DMS53 treated with DMSO at 0.1 percent for 48 hours (cell line): Measurements from ENCODE around the gene CPNE7.

ENCODE experiments used
- DNase-seq: peaks from one replicate; lab custom pipeline; 2025; ENCODE audit not compliant: unreplicated experiment; lab: John Stamatoyannopoulos, UW

The CPNE7 gene

DNA sequence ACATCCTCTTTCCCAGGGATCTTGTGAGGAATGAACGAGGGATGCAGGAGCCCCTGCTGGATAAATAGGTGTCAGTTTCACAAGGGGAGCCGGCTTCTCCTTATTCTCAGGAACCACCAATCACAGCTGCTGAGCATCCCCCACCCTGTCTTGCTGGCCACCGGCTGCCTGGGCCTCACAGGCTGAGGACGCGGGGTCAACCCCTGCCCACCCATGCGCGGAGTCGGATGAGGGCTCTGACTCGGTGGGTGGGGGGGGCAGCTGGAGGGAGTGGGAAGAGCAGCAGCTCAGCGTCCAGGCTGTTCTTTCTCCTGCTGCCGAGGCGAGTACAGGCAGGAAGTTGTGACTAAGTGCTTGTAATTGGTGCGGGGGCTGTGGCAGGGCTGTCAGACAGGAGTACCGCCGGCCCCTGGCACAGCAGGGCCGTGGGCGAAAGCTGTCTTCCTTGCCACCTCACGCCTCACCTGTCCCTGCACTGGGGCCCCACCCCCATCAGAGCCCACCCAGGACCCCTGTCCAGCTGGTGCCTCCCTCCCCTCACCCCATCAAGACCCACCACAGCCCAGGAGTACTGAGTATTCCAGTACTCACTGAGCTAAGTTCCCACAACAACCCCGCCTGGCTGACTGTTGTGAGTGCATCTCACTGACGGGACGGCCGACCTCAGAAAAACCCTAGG, 26.9 kb downstream of the CPNE7 start:
- no peak for DNase-seq

GRCh38 chr16:89602952-89603590, 27.5 kb downstream of the CPNE7 start:
- DNase-seq = no peak

GRCh38 chr16:89604764-89605163, 29.2 kb downstream of the CPNE7 start:
- DNase-seq = no peak

DNA sequence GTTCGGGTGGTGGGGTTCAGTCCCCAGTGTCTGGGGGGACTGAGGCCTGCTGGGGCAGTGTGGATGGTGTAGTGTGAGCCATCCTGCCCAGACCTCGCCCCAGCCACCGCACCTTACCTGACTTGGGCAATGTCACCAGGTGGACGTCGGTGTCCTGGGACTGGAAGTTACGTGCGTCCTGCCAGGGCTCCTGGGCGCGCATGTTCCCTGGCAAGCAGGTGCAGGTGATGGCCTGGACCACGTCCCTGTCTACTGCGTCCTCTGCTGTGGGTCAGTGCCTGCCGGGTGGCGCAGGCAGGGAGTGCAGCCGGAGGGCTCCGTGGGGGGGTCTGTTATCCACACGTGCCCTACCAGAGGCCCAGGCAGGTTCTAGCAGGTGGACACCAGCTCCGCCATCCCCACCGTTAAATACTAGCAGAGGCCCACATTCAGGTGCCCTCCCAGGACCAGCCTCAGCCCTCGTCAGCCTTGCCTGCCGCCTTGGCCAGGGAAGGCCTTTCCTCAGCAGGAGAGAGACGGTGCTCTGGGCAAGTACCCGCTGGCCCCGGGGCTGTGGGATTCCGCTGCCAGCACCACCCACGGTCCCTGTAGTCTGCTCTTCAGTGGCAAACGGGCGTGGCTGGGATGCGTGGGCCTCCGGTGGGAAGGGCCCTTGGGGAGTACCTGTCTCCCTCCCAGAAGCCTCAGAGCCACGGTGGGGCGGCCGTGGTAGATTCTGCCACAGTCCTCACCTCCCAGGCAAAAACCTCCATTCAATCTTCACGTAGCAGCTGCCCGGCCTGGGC, 29.8 kb downstream of the CPNE7 start:
- DNase-seq = no peak

GRCh38 chr16:89606006-89606405, 30.4 kb downstream of the CPNE7 start:
- DNase-seq = no peak

- DNase-seq = no peak
These were observed 31.9 kb downstream of the CPNE7 start for GRCh38 chr16:89607453-89607852.

GRCh38 chr16:89607937-89608740, 32.6 kb downstream of the CPNE7 start:
- no peak for DNase-seq

DNA sequence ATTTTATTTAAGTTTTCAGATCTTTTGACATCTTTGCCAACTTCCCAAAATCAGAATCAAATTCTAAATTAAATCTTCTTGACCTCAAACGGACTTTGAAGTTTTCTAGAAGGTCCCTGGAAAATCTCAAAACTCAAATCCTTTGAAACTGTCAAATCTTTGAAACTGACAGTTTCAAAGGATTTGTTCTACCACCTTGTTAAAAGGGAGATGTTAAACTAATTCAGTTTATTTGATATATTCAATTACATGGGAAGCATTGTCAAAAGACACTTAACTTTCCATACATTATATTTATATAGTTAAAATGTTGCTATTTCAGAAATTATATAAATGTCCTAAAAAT, 34.5 kb downstream of the CPNE7 start:
- DNase-seq = no peak

GRCh38 chr16:89612415-89613166, 37.0 kb downstream of the CPNE7 start:
- no peak for DNase-seq

GRCh38 chr16:89613231-89613953, 37.8 kb downstream of the CPNE7 start, which contains the start of gene DPEP1:
DPEP1 (plus strand) TSS chr16:89613642; CDS start chr16:89630411, 16,769 bp downstream.
- no peak for DNase-seq

DNA sequence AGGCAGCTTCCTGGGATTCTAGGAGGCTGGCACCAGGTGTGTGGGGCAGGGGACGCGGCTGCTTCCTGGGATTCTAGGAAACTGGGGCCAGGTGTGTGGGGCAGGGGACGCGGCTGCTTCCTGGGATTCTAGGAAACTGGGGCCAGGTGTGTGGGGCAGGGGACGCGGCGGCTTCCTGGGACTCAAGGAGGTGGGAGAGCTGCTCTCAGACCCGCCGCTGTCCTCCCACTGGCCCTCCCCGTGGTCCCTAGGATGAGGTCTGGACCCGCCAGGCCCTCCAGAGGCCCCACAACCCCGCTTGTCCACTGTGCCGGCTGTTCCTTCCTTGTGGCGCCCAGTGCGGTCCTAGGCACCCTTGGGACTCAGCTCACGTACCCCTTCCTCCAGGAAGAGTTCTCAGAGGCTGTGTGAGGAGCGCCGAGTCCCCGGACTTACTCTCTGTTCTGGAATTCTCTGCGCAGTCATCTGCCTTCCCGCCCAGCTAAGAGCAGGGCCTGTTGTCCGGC, 38.4 kb downstream of the CPNE7 start:
- DNase-seq = no peak

DNA sequence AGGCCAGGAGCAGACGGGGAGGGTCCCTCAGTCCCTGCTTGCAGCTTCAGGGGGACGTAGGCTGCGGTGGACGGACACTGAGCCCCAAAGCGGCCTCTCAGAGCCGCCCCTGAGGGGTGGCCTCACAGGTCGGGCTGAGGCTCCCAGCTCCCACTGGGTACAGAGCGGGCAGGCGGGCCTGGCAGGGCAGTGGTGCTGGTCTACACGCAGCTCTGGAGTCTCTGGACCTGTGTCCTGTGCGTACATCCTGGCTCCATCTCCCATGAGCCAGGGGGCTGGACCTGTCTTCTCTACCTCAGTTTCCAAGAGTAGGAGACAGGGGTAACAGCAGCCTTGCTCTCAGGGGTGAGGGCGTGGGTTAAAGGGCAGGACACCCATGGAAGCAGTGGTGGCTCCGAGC, 39.6 kb downstream of the CPNE7 start:
- DNase-seq = no peak

- no peak for DNase-seq
These were observed 40.1 kb downstream of the CPNE7 start for GRCh38 chr16:89615596-89616090.

DNA sequence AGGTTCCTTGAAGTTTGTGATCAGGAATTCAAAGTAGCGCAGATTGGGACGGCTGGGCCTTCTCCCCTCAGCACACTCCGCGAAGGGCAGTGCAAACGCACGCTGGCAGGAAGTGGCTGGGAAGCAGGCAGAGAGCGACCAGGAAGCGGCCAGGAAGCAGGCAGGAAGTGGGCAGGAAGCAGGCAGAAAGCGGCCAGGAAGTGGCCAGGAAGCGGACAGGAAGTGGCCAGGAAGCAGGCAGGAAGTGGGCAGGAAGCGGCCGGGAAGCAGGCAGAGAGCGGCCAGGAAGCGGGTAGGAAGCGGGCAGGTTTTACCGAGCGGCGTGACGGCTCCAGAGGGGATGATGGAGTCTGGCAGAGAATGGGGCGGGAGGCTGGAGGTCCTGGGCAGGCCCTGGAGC, 41.1 kb downstream of the CPNE7 start:
- DNase-seq = no peak

DNA sequence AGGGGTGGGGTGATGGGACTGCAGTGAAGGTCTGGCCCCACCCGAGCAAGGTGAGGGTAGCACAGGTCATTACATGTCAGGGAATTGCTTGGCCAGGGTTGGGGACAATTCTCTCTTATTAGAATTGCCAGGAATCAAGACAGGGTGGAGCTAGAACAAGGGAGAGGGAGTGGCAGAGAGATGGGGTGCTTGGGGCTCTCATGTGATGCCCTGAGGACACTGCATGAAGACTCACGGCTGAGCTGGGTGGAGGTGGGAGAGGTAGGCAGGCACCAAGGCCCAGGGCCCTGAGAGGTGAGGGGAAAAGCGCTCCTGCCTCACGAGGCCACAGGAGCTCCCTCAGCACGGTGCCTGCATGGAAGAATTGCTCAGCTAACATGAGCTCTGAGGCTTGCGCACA, 41.5 kb downstream of the CPNE7 start:
- no peak for DNase-seq

DNA sequence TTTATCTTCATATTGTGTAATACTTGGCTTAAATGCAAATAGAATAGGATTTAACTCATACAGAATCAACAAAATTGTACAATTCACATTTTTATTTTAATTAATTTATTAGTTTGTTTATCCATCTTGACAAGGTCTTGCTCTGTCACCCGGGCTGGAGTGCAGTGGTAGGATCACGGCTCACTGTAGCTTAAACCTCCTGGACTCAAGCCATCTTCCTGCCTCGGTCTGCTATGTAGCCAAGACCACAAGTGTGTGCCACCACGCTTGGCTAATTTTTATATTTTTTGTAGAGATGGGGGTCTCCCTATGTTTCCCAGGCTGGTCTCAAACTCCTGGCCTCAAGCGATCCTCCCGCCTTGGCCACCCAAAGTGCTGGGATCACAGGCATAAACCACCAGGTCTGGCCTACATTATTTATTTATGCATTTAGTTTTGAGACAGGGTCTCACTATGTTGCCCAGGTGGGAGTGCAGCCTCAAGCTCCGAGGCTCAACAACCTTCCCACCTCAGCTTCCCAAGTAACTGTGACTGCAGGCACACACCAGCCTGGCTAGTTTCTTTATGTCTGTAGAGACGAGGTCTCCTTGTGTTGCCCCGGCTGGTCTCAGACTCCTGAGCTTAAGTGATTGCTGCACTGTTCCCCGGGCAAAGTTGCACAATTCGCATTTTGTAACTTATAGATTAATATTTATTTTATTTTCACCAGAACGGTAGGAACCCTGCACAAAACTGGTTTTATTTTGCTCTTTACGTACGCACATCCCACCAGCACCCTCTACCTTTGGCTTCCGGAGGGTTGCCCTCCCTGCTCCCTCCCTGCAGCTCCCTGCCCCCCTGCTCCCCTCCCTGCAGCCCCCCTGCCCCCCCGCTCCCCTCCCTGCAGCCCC, 42.8 kb downstream of the CPNE7 start:
- DNase-seq = no peak

DNA sequence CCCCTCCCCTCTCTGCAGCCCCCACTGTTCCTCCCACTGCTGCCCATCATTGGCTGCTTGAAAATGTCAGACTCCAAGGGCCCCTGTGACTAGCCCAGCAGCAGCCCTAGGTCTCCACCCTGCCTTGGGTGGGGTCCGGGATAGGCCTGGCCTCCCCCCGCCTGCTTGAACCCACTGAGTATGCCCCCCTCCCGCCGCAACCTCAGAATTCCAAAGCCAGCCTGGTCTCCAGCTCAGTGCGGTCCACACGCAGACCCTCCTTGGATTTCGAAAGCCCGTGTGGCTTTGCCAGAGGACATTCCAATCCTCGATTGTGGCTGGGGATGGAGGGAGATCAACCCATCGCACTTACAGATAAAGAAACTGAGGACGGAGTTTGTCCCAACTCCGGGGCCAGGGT, 44.3 kb downstream of the CPNE7 start:
- no peak for DNase-seq

DNA sequence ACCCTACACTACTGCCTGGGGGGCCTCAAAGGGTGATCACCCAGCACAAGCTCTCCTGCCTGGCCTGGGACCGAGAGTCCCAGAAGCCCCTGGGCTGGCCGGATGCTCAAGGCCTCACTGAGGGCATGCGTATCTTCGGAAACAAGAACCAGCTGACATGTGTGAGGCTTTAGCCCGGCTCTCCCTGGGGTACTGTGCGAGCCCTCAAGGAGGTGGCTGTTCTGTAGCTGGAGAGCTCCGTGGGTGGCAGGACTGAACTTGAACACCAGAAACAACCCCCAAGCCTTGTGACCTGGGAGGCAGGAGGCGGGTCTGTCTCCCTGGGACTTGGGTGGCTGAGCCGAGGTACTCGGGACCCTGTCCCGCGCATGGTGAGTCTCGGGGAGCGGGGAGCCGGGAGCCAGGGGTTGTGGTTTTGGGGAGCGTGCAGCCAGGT, 44.9 kb downstream of the CPNE7 start:
- no peak for DNase-seq
